UCSD-AML1 (cell line): Measurements from ENCODE around the gene CAPN13.

Experiments used
- DNase-seq: peaks from one replicate; lab custom pipeline; 2025; ENCODE audit not compliant: unreplicated experiment; lab: John Stamatoyannopoulos, UW

Gene CAPN13

GRCh38 chr2:30765191-30765590 lies 42.1 kb downstream of the CAPN13 start:
- DNase-seq, result no peak

DNA sequence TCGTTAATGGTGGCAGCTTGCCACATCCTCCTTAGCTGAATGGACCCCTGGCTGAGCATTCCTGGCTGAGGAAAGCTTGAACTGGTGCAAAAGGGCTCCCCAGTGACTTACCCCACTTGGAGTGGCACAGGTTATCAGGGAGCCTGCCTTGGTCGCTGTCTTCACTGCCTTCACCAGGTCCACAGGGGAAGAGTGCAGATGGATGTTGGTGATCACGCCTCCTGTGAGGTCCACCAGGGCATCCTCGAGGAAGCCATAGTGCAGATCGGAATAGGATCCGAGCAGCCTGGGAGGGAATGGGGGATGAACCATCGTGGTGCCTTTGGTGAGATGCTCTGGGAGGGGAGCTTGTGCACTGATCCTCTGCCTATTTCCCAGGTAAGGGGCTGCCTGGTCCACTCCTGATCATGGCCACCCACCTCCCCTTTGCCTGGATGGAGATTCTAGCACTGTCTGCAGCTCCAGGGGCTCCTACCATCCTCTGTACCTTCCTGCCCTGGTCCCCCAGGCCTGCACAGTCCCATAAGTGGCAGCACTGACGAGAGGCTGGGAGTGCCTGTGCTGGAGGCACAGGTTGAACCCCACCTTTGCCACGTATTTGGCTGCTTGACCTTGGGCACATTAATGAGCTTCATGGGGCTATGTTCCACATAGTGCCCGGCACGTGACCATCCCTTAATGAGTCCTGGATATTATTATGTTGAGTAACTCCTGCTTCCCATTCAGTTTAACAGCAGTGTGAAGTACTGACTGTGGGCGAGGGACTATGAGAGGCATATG lies 43.0 kb downstream of the CAPN13 start:
- DNase-seq, result no peak

GRCh38 chr2:30763151-30763660 lies 44.0 kb downstream of the CAPN13 start:
- DNase-seq, result no peak

- no peak for DNase-seq
Observed at GRCh38 chr2:30761226-30761625, 46.0 kb downstream of the CAPN13 start.

DNA sequence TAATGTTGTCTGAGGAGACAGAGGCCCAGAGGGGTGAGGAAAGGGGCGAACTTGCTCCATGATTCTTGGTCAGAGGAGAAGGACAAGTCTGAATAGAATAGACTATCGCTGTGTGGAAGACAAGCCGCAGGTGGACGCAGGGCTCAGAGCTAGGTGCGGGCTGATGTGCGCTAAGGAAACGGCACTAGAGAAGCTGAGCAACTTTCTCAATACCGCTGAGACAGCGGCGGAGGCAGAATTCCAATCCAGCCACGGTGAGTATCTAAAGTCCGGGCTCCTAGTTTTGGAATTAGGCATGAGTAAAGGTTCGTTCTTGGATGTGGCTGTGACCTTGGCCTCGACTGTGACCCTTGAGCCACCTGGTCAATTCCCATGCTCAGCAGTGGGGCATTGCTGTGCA lies 47.8 kb downstream of the CAPN13 start:
- DNase-seq, result no peak

DNA sequence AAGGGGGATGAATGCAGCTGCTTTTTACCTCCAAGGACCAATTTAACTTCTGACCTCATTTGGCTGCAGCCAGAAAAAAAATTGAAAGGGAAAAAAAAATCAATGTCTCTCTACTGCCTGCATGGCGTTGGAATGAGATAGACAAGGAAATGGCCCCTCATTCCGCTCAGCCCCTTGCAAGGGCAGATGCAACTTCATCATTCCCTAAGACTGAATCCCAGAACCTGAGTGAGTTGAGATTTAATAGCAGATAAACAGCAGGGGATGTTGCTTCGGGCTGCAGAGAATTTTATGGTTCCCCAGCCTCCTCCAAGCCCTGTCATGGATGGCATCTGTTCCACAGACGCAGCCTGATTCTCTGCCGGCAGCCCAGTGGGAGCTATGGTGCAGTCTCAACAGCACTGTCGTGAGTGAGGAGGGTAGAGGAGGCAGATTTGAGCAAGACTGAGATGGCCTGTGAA lies 49.0 kb downstream of the CAPN13 start:
- no peak for DNase-seq

GRCh38 chr2:30757749-30758148 lies 49.5 kb downstream of the CAPN13 start:
- no peak for DNase-seq

GRCh38 chr2:30756971-30757370 lies 50.3 kb downstream of the CAPN13 start:
- no peak for DNase-seq

DNA sequence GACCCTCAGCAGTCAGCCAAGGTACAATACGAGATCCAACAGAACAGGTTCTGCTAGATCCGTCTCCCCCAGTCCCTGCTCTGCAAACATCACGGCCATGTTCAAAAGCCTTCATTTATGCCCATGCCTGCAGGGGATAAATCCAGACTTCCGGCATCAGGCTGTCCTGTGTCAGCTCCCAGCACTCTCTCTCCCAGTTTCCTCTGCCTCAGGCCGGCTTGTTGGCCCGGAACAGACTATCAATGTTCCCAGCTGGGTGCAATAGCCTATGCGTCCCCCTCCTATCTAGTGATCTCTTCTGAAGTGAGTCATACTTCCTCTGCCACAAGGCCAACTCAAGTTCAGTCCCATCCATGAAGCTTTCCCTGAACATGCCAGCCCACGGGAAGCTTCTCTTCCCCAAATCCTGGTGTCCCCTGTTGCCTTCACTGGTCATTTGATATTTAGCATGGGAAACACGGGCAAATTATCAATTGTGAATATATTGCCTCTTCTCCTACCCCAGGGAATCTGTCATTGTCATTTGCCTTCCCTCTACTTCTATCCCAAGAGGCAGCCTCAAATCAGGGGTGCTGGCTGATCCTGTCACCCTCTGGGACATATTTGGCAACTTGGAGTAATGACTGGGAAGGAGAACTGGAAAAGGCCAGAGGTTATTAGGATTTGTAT lies 51.1 kb downstream of the CAPN13 start:
- DNase-seq, result peak; percentile 26

- DNase-seq, result no peak
Observed at GRCh38 chr2:30753630-30754029, 53.6 kb downstream of the CAPN13 start.

DNA sequence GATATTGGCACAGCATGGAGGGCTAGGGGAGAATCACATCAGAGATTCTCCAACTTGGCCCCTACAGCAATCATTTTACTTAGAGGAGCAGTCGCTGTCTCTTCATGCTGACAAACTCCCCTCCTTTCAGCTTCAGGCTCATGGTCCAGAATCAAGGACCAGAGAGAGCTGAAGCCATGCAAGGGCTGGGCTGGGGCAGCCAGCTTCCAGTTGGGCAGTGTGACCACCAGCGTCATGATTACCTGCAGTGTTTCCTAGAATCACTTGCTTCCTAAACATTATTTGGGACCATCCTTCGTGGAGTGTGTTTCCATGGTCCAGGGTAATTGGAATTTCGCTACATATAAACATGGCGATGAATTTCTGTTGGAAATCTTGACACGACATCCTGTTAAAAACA lies 54.4 kb downstream of the CAPN13 start:
- no peak for DNase-seq

GRCh38 chr2:30747206-30747605 lies 60.0 kb downstream of the CAPN13 start:
- no peak for DNase-seq

GRCh38 chr2:30744823-30745222 lies 62.4 kb downstream of the CAPN13 start:
- DNase-seq, result no peak

DNA sequence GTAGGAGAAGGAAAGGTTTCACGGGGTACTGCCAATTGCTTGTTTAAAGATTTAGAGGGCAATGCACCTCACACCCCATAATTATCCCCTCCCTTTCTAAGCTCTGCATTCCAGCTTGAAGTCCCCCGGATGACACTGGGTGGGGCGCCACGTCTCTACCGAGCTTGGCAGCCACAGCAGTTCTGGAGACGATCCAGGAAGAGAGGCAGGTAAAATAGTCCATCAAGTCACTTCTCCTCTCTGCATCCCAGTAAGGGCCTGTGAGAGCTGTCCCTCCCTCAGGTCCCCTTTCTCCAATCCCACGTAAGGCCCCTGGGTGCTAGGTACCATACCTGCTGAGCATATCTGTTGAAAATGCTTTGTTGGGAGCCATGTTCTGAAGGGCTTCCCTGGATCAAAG lies 65.7 kb downstream of the CAPN13 start:
- no peak for DNase-seq

DNA sequence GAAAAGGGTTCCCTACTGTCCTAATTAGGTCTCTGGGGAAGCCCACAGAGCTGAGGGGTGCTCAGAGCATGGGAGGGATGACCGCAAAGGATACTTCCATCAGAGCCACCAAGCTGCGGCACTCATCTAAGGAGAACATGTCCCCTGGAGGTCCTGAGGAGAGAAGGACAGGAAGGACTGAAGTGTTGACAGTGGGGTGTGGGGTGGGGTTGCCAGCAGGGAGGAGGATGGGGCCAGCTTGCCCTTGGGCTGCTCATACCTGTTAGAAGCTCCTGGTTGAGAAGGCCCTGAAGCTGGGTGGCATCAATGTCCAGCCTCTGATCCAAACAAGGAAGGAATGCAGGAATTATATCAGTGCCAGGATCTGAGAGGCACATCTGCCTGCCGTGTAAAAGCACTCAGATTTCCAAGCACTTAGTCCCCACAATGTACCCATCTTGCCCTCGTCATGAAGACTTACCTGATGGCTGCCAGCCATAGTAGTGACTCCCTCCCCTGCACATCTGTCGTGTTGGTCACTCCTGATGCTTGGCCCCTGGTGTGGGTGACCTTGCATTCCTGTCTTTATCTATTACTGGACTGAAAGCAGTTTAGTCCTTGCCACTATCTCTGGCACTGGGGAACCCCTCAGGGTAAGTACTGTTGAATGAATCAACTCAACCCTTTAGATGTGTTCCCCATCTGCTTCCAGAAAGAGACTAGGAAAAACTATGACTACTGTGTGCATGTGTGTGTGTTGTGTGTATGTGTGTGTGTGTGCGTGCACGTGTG lies 68.9 kb downstream of the CAPN13 start:
- no peak for DNase-seq

- no peak for DNase-seq
Observed at GRCh38 chr2:30737326-30737610, 70.0 kb downstream of the CAPN13 start.

DNA sequence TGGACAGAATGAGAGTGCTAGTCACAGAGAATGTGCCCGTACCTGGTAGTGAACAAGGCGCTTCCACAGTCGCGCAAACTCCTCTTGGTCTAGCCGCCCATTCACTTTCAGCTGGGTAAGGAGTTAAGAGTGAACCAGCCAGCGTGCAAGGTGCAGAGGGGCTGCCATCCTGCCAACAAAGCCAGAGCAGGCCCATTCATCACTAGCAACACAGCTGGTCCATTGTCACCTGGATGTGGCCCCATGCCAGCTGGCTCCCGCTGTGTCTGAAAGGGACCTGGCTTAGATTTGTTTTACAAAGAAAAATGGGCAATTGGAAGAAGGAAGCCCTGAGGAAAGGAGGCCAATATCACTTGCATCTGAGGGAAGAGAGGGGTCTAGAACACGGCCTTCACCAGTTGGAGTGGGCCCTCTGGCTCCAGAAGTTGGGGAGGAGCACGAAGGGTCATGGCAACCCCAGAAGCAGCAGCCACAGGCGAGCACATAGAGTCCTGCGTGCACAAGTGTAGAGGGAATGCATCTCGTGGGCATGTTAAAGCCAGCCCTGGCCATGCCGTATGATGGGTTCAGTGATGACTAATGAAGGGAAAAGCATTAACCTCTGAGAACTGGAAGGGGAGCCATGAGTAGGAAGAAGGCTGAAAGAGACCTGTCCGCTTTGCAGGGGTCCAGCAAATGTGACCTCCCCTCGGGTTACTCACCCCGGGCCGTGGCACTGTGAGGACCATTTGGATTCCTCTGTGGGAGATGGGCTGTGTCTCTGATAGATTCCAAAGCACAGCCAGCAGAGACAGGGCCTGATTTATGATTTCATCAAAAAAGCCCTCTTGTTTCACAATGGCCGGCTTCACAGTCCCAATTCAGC lies 70.6 kb downstream of the CAPN13 start:
- no peak for DNase-seq

DNA sequence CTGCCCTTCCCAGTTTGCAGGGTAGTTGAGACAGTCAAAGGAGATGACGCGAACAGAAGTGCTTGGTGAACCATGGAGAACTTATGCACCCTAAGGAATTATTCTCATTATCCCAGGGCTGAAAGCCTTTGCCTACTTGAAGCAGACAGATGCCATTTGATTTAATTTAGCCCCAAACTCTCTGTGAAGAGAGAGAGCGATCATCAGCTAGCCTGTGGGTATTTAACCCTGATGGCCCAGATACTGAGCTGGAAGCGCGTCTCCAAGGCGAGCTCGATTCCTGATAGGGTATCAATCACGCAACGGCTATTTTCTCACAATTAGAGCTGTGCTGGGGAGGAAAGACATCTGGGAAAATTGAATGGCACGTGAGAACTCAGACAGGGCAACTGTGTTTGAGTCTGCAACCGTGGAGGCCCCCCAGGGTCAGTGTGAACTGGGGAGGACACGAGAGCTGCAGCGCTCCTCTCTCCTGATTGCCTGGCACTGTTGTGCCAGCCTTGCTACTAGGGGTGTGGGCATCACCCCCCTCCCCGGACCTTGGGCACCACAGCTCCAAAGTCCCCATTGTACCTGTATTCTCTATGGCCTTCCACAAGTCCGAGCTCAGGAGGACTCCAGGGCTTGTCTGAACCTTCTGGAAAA lies 73.2 kb downstream of the CAPN13 start:
- no peak for DNase-seq

GRCh38 chr2:30732876-30733275 lies 74.4 kb downstream of the CAPN13 start:
- DNase-seq, result no peak

- no peak for DNase-seq
Observed at GRCh38 chr2:30732376-30732775, 74.9 kb downstream of the CAPN13 start.
